AG09319 (cell line): ENCODE measurements around the gene DYNC1H1.

Source experiments
- DNase-seq: peaks from one replicate; pipeline ENCODE4 v3.0.0-alpha.2; 2010; ENCODE audit warnings: low read depth; ENCODE audit errors: extremely low read depth
- CTCF ChIP-seq: IDR thresholded peaks from 2 replicates; pipeline ENCODE4 v1.5.1; 2011; ENCODE audit warnings: low read depth, mild to moderate bottlenecking, inconsistent platforms, low read length, moderate library complexity

Gene DYNC1H1

GRCh38 chr14:101947577-101947903 lies 16.8 kb upstream of the DYNC1H1 start:
- TF ChIP-seq CTCF: no peak
- DNase-seq: no peak

- peak; percentile 100 for DNase-seq
- TF ChIP-seq CTCF: no peak
These were observed 16.3 kb upstream of the DYNC1H1 start for GRCh38 chr14:101947904-101948665.

- TF ChIP-seq CTCF: no peak
- DNase-seq: no peak
These were observed 15.6 kb upstream of the DYNC1H1 start for GRCh38 chr14:101948666-101949216.

DNA sequence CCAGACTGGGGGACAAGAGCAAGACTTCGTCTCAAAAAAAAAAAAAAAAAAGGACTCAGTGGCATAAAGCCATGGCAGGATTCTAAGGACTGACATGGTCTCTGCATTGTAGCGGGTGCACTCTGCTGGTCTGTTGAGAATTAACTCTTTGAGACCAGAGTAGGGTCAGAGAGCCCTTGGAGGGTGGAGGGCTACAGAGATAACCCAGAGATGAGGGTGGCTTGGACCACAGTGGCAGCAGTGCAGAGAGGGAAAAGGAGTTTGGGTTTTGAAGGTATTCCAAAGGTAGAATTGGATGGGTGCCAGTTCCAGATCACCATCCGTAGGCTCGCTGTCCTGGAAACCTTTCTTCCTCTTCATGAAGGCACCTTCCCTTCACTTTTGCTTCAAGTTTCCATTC lies 14.3 kb upstream of the DYNC1H1 start:
- no peak for TF ChIP-seq CTCF
- no peak for DNase-seq

GRCh38 chr14:101950516-101951215 lies 13.7 kb upstream of the DYNC1H1 start:
- TF ChIP-seq CTCF: no peak
- DNase-seq: no peak

DNA sequence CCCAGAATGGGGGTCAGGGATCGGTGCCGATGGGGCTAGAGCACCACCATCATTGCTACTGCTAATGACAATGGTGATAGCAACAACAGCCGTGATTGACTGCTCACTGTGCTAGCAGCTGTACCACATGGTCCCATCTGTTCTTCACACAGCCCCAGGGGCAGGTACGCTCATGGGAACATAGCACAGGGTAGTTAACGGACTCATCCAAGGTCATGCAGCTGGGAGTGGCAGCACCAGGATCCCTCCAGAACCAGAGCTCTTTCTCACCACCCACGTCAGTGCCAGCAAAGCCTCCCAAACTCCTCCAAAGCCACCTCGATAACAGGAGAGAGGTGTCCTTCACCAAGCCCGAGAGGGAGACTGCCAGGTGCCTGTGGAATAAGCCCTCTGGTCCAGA lies 11.2 kb upstream of the DYNC1H1 start:
- TF ChIP-seq CTCF: no peak
- DNase-seq: no peak

GRCh38 chr14:101954501-101954900 lies 9.9 kb upstream of the DYNC1H1 start:
- TF ChIP-seq CTCF: no peak
- DNase-seq: no peak
